ENCODE data around the gene DGKZ. TPM values are rescaled to one million over a fixed set of nuclear protein-coding genes. Genes with fewer than 3 reads are reported as not detected.
"Not testable (repeated sequence)": the region's sequence is repeated elsewhere in the genome, so short reads cannot be mapped to it uniquely, and the experiment has no call there.

DGKZ gene
- total RNA-seq, 3 donors from 2014 or later = 41.2 to 49.6 (median 47.2) TPM

- TF ChIP-seq, protein P1, sequence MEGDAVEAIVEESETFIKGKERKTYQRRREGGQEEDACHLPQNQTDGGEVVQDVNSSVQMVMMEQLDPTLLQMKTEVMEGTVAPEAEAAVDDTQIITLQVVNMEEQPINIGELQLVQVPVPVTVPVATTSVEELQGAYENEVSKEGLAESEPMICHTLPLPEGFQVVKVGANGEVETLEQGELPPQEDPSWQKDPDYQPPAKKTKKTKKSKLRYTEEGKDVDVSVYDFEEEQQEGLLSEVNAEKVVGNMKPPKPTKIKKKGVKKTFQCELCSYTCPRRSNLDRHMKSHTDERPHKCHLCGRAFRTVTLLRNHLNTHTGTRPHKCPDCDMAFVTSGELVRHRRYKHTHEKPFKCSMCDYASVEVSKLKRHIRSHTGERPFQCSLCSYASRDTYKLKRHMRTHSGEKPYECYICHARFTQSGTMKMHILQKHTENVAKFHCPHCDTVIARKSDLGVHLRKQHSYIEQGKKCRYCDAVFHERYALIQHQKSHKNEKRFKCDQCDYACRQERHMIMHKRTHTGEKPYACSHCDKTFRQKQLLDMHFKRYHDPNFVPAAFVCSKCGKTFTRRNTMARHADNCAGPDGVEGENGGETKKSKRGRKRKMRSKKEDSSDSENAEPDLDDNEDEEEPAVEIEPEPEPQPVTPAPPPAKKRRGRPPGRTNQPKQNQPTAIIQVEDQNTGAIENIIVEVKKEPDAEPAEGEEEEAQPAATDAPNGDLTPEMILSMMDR (IDR thresholded peaks at IDR 0.05) = peak; percentile 87
- Histone ChIP-seq H3K4me1 (ENCODE audit: low read depth) (no peaks in the 10 kb centered on the region), H3K36me3 (ENCODE audit: low read depth) (no peaks in the 10 kb centered on the region), H3K9me3 (no peaks in the 10 kb centered on the region), H3K4me3 (no peak overlapping the region)
- intact Hi-C loops (cut with DNase I, micrococcal nuclease) = no loop called here
- ATAC-seq (peak; percentile 76), DNase-seq (peak; percentile 71 to 82 (median 80))
Observed at GRCh38 chr11:46367244-46367915, 20.1 kb downstream of the DGKZ start.

GRCh38 chr11:46367916-46368267 is 20.6 kb downstream of the DGKZ start:
- Histone ChIP-seq H3K4me3 (no peak overlapping the region), H3K4me1 (ENCODE audit: low read depth) (no peaks in the 10 kb centered on the region), H3K9me3 (no peaks in the 10 kb centered on the region), H3K36me3 (ENCODE audit: low read depth) (no peaks in the 10 kb centered on the region)
- DNase-seq (no peak), ATAC-seq (no peak)
- TF ChIP-seq, protein P1 (IDR thresholded peaks at IDR 0.05) = peak; percentile 5
- intact Hi-C loops (cut with DNase I, micrococcal nuclease) = no loop called here

- Histone ChIP-seq H3K4me3 (no peak overlapping the region), H3K4me1 (ENCODE audit: low read depth) (no peaks in the 10 kb centered on the region), H3K36me3 (ENCODE audit: low read depth) (no peaks in the 10 kb centered on the region), H3K9me3 (no peaks in the 10 kb centered on the region)
- intact Hi-C loops (cut with DNase I, micrococcal nuclease) = no loop called here
- DNase-seq (peak; percentile 56 to 66 (median 63)), ATAC-seq (peak; percentile 75)
- TF ChIP-seq, protein P1 (IDR thresholded peaks at IDR 0.05) = peak; percentile 91
Observed at GRCh38 chr11:46369458-46370152, 22.3 kb downstream of the DGKZ start.

DNA sequence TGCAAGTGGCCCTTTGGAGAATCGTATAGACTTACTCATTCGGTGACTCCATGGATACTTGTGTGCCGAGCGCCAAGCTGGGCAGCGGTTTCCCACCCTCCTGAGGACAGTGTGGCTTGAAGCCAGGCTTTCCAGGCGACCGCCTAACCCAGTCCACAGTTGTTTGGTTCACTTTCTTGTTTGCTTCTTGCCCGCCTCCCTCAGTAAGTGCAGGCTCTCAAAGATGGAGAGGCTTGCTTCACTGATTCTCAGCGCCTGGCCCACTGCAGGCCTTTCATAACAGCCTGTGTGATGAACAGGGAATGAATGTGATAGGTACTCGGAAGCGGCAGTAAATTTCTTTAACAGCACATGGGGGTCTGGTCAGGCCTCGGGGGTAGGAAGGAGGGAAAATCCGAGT is 23.0 kb downstream of the DGKZ start:
- DNase-seq = no peak
- Histone ChIP-seq H3K36me3 (ENCODE audit: low read depth) (no peaks in the 10 kb centered on the region), H3K4me1 (ENCODE audit: low read depth) (no peaks in the 10 kb centered on the region), H3K9me3 (no peaks in the 10 kb centered on the region), H3K4me3 (no peak overlapping the region)
- ATAC-seq = no peak
- TF ChIP-seq, protein P1 (IDR thresholded peaks at IDR 0.05) = no peak
- intact Hi-C loops (cut with DNase I, micrococcal nuclease) = no loop called here

DNA sequence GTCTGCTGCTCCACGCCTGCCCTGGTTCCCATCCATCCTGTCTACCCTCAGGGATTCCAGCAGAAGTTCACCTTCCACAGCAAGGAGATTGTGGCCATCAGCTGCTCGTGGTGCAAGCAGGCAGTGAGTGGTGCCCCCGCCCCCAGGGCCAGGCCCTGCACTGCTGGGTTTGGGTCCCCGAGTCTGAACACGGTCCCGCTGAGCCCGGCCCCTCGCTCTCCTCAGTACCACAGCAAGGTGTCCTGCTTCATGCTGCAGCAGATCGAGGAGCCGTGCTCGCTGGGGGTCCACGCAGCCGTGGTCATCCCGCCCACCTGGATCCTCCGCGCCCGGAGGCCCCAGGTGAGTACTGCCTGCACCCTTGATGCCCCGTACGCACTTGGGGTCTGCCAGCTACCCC is 24.0 kb downstream of the DGKZ start:
- ATAC-seq; H3K4me3 ChIP-seq; intact Hi-C loops (cut with DNase I, micrococcal nuclease); H3K36me3 ChIP-seq (ENCODE audit: low read depth); H3K4me1 ChIP-seq (ENCODE audit: low read depth); H3K9me3 ChIP-seq; DNase-seq: not testable (repeated sequence)

DNA sequence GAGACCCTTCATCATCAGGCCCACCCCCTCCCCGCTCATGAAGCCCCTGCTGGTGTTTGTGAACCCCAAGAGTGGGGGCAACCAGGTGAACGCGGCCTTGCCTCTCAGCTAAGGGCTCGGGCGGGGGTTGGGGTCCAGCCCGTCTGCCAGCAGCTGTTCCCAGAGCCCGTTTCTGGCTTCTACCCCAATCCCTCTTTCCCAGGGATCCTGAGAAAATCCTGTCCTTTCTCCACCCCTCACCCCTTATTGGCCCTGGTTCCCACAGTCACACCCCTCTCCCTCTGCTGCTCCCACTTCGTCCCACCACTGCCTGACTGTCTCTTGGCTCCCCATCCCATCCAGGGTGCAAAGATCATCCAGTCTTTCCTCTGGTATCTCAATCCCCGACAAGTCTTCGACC is 24.8 kb downstream of the DGKZ start:
- Histone ChIP-seq H3K9me3 (no peaks in the 10 kb centered on the region), H3K4me3 (no peak overlapping the region), H3K36me3 (ENCODE audit: low read depth) (no peaks in the 10 kb centered on the region), H3K4me1 (ENCODE audit: low read depth) (no peaks in the 10 kb centered on the region)
- DNase-seq = no peak
- no peak for ATAC-seq
- TF ChIP-seq, protein P1 (IDR thresholded peaks at IDR 0.05) = no peak
- intact Hi-C loops (cut with DNase I, micrococcal nuclease) = no loop called here

GRCh38 chr11:46372501-46372900 is 25.2 kb downstream of the DGKZ start:
- DNase-seq; H3K9me3 ChIP-seq; H3K36me3 ChIP-seq (ENCODE audit: low read depth); ATAC-seq; H3K4me3 ChIP-seq; H3K4me1 ChIP-seq (ENCODE audit: low read depth); intact Hi-C loops (cut with DNase I, micrococcal nuclease): not testable (repeated sequence)

Data from mucosa of descending colon (tissue), 3 donors.